ENCODE data around the gene ZAP70. TPM values are rescaled to one million over a fixed set of nuclear protein-coding genes. Genes with fewer than 3 reads are reported as not detected.

ZAP70 gene
- total RNA-seq, 1 donor, result not detected

GRCh38 chr2:97760480-97761049 is 47.2 kb downstream of the ZAP70 start:
- no peak for TF ChIP-seq CTCF (IDR thresholded peaks at IDR 0.05; ENCODE audit: insufficient read depth, low read length)
- H3K4me3 ChIP-seq (ENCODE audit: low read depth, low read length), result no peak overlapping the region
- no peak for DNase-seq (ENCODE audit: low read depth)

- no peak for DNase-seq (ENCODE audit: low read depth)
- no peak for TF ChIP-seq CTCF (IDR thresholded peaks at IDR 0.05; ENCODE audit: insufficient read depth, low read length)
- H3K4me3 ChIP-seq (ENCODE audit: low read depth, low read length), result no peak overlapping the region
These were observed 47.8 kb downstream of the ZAP70 start for GRCh38 chr2:97761192-97761591.

- DNase-seq (ENCODE audit: low read depth), result no peak
These were observed 49.9 kb downstream of the ZAP70 start for GRCh38 chr2:97763176-97763845.

GRCh38 chr2:97764559-97765263 is 51.3 kb downstream of the ZAP70 start:
- TF ChIP-seq CTCF (IDR thresholded peaks at IDR 0.05; ENCODE audit: insufficient read depth, low read length), result no peak
- H3K4me3 ChIP-seq (ENCODE audit: low read depth, low read length), result no peak overlapping the region
- DNase-seq (ENCODE audit: low read depth), result no peak

More at GRCh38 chr2:97763176-97763845, 49.9 kb downstream of the ZAP70 start:
- no peak for TF ChIP-seq CTCF (IDR thresholded peaks at IDR 0.05; ENCODE audit: insufficient read depth, low read length)
- no peak overlapping the region for H3K4me3 ChIP-seq (ENCODE audit: low read depth, low read length)

- no peak for TF ChIP-seq CTCF (IDR thresholded peaks at IDR 0.05; ENCODE audit: insufficient read depth, low read length)
- no peak for DNase-seq (ENCODE audit: low read depth)
- H3K4me3 ChIP-seq (ENCODE audit: low read depth, low read length), result no peak overlapping the region
These were observed 52.6 kb downstream of the ZAP70 start for GRCh38 chr2:97765933-97766332.

GRCh38 chr2:97766567-97766966 is 53.2 kb downstream of the ZAP70 start:
- no peak overlapping the region for H3K4me3 ChIP-seq (ENCODE audit: low read depth, low read length)
- no peak for DNase-seq (ENCODE audit: low read depth)
- TF ChIP-seq CTCF (IDR thresholded peaks at IDR 0.05; ENCODE audit: insufficient read depth, low read length), result no peak
